Activated T-cell treated with anti-CD3 and anti-CD28 coated beads, Interleukin-2, amount 50 U/mL, for 72 hours (primary cell): Measurements from ENCODE around the gene OPRM1. TPM values are rescaled to one million over a fixed set of nuclear protein-coding genes. Genes with fewer than 3 reads are reported as not detected.

Experiments used
- ATAC-seq, 2 donors: fragments of 150-1000 bp; cut with Tn5 transposase; replicated peaks in 1 of 2; 2 replicates each; pipeline ENCODE4 v1.10.0; 2021; ENCODE audit warnings: moderate library complexity in 2 of 2, mild to moderate bottlenecking in 1 of 2
- DNase-seq, 2 donors: peaks; one replicate each; pipeline ENCODE4 v3.0.0; 2021 to 2022; ENCODE audit warnings: mixed read lengths in 1 of 2
- H3K27ac Mint-ChIP-seq: one replicate; pipeline ENCODE4 v1.8.0; 2022; ENCODE audit warnings: mild to moderate bottlenecking, moderate library complexity, mixed read lengths
- H3K27me3 Mint-ChIP-seq: one replicate; pipeline ENCODE4 v1.8.0; 2022; ENCODE audit warnings: low read depth, mixed read lengths
- H3K36me3 Mint-ChIP-seq, 2 donors: one replicate each; pipeline ENCODE4 v1.8.0; 2022; ENCODE audit warnings: mixed read lengths in 2 of 2, mild to moderate bottlenecking in 1 of 2; ENCODE audit not compliant: insufficient read depth in 2 of 2
- H3K4me1 Mint-ChIP-seq: one replicate; pipeline ENCODE4 v1.8.0; 2022; ENCODE audit warnings: low read depth, mixed read lengths
- H3K4me3 Mint-ChIP-seq, 2 donors: one replicate each; pipeline ENCODE4 v1.8.0; 2022; ENCODE audit warnings: mild to moderate bottlenecking in 2 of 2, mixed read lengths in 2 of 2, moderate library complexity in 2 of 2
- H3K9me3 Mint-ChIP-seq, 2 donors: one replicate each; pipeline ENCODE4 v1.8.0; 2022; ENCODE audit warnings: mixed read lengths in 2 of 2
- total RNA-seq, 2 donors: library from RNA; stranded (reverse); gene quantifications; one replicate each; pipeline ENCODE4 v1.2.3, GENCODE V29; 2022

OPRM1 gene
- total RNA-seq, result not detected

- no peak within 1 kb of the TSS for H3K27ac Mint-ChIP-seq
- ATAC-seq (peak in 1 of 2 donors; percentile 31), DNase-seq (peak; percentile 34 to 39)
- no peaks in the 10 kb centered on the region for H3K4me1 Mint-ChIP-seq
- peaks cover 40% of the 10 kb centered on the region for H3K27me3 Mint-ChIP-seq
- H3K4me3 Mint-ChIP-seq, result no peak within 1 kb of the TSS
- H3K9me3 Mint-ChIP-seq, result no peaks in the 10 kb centered on the region
- H3K36me3 Mint-ChIP-seq, result peaks cover 0 to 2% of the 10 kb centered on the region in 2 donors
Measured at GRCh38 chr6:154039231-154039842, at the start of gene OPRM1. TSS of gene OPRM1 (plus strand) at chr6:154039240. CDS start at chr6:154039545, 305 bp downstream.

GRCh38 chr6:153989989-153990388, 49.1 kb upstream of the OPRM1 start:
- ATAC-seq, result no peak
- Mint-ChIP-seq H3K27me3 (no peaks in the 10 kb centered on the region), H3K4me3 (no peak overlapping the region), H3K27ac (no peak overlapping the region), H3K36me3 (no peaks in the 10 kb centered on the region), H3K4me1 (no peaks in the 10 kb centered on the region), H3K9me3 (no peaks in the 10 kb centered on the region)
- DNase-seq, result no peak

- no peaks in the 10 kb centered on the region for H3K36me3 Mint-ChIP-seq
- no peak overlapping the region for H3K27ac Mint-ChIP-seq
- no peaks in the 10 kb centered on the region for H3K9me3 Mint-ChIP-seq
- H3K4me3 Mint-ChIP-seq, result no peak overlapping the region
- DNase-seq (no peak), ATAC-seq (no peak)
- no peaks in the 10 kb centered on the region for H3K4me1 Mint-ChIP-seq
- no peaks in the 10 kb centered on the region for H3K27me3 Mint-ChIP-seq
Measured at GRCh38 chr6:153994004-153994403, 45.0 kb upstream of the OPRM1 start.

GRCh38 chr6:153994811-153995210, 44.2 kb upstream of the OPRM1 start:
- Mint-ChIP-seq H3K27me3 (no peaks in the 10 kb centered on the region), H3K4me3 (no peak overlapping the region), H3K27ac (no peak overlapping the region), H3K9me3 (no peaks in the 10 kb centered on the region), H3K36me3 (no peaks in the 10 kb centered on the region), H3K4me1 (no peaks in the 10 kb centered on the region)
- ATAC-seq (no peak), DNase-seq (no peak)

GRCh38 chr6:153997221-153997620, 41.8 kb upstream of the OPRM1 start:
- Mint-ChIP-seq H3K27ac (no peak overlapping the region), H3K36me3 (no peaks in the 10 kb centered on the region), H3K9me3 (no peaks in the 10 kb centered on the region), H3K4me1 (no peaks in the 10 kb centered on the region), H3K27me3 (no peaks in the 10 kb centered on the region), H3K4me3 (no peak overlapping the region)
- no peak for DNase-seq
- ATAC-seq, result no peak

GRCh38 chr6:154001494-154002285, 37.4 kb upstream of the OPRM1 start:
- Mint-ChIP-seq H3K4me1 (no peaks in the 10 kb centered on the region), H3K4me3 (no peak overlapping the region), H3K36me3 (no peaks in the 10 kb centered on the region), H3K27me3 (no peaks in the 10 kb centered on the region), H3K9me3 (no peaks in the 10 kb centered on the region), H3K27ac (no peak overlapping the region)
- ATAC-seq (no peak), DNase-seq (no peak)

GRCh38 chr6:154002894-154003293, 36.1 kb upstream of the OPRM1 start:
- Mint-ChIP-seq H3K27ac (no peak overlapping the region), H3K4me3 (no peak overlapping the region), H3K4me1 (no peaks in the 10 kb centered on the region), H3K9me3 (no peaks in the 10 kb centered on the region), H3K36me3 (no peaks in the 10 kb centered on the region), H3K27me3 (no peaks in the 10 kb centered on the region)
- ATAC-seq (no peak), DNase-seq (no peak)

GRCh38 chr6:154010371-154010770, 28.7 kb upstream of the OPRM1 start:
- no peak overlapping the region for H3K4me3 Mint-ChIP-seq
- H3K4me1 Mint-ChIP-seq, result no peaks in the 10 kb centered on the region
- ATAC-seq, result no peak
- no peaks in the 10 kb centered on the region for H3K36me3 Mint-ChIP-seq
- H3K27ac Mint-ChIP-seq, result no peak overlapping the region
- H3K27me3 Mint-ChIP-seq, result no peaks in the 10 kb centered on the region
- no peaks in the 10 kb centered on the region for H3K9me3 Mint-ChIP-seq
- no peak for DNase-seq

GRCh38 chr6:154012852-154013251, 26.2 kb upstream of the OPRM1 start:
- Mint-ChIP-seq H3K4me3 (no peak overlapping the region), H3K4me1 (no peaks in the 10 kb centered on the region), H3K36me3 (no peaks in the 10 kb centered on the region), H3K27ac (no peak overlapping the region), H3K9me3 (no peaks in the 10 kb centered on the region), H3K27me3 (no peaks in the 10 kb centered on the region)
- no peak for ATAC-seq
- no peak for DNase-seq

GRCh38 chr6:154017786-154018185, 21.3 kb upstream of the OPRM1 start:
- H3K27ac Mint-ChIP-seq, result no peak overlapping the region
- DNase-seq (no peak), ATAC-seq (no peak)
- H3K27me3 Mint-ChIP-seq, result no peaks in the 10 kb centered on the region
- H3K4me3 Mint-ChIP-seq, result no peak overlapping the region
- H3K4me1 Mint-ChIP-seq, result no peaks in the 10 kb centered on the region
- peaks cover 2 to 4% of the 10 kb centered on the region in 2 donors for H3K9me3 Mint-ChIP-seq
- no peaks in the 10 kb centered on the region for H3K36me3 Mint-ChIP-seq

- Mint-ChIP-seq H3K4me1 (no peaks in the 10 kb centered on the region), H3K27ac (no peak overlapping the region), H3K4me3 (no peak overlapping the region), H3K9me3 (no peaks in the 10 kb centered on the region), H3K27me3 (no peaks in the 10 kb centered on the region), H3K36me3 (no peaks in the 10 kb centered on the region)
- no peak for DNase-seq
- no peak for ATAC-seq
Measured at GRCh38 chr6:154030646-154031045, 8.4 kb upstream of the OPRM1 start.

GRCh38 chr6:154041001-154041400, 2.0 kb downstream of the OPRM1 start:
- no peaks in the 10 kb centered on the region for H3K9me3 Mint-ChIP-seq
- peaks cover 40% of the 10 kb centered on the region for H3K27me3 Mint-ChIP-seq
- H3K36me3 Mint-ChIP-seq, result peaks cover 0 to 2% of the 10 kb centered on the region in 2 donors
- H3K4me3 Mint-ChIP-seq, result no peak overlapping the region
- no peaks in the 10 kb centered on the region for H3K4me1 Mint-ChIP-seq
- ATAC-seq, result no peak
- no peak overlapping the region for H3K27ac Mint-ChIP-seq
- DNase-seq, result no peak

GRCh38 chr6:154053141-154053540, 14.1 kb downstream of the OPRM1 start:
- no peak for ATAC-seq
- no peaks in the 10 kb centered on the region for H3K36me3 Mint-ChIP-seq
- no peaks in the 10 kb centered on the region for H3K27me3 Mint-ChIP-seq
- no peak for DNase-seq
- no peak overlapping the region for H3K27ac Mint-ChIP-seq
- H3K4me3 Mint-ChIP-seq, result no peak overlapping the region
- H3K4me1 Mint-ChIP-seq, result no peaks in the 10 kb centered on the region
- peaks cover 0 to 3% of the 10 kb centered on the region in 2 donors for H3K9me3 Mint-ChIP-seq

- Mint-ChIP-seq H3K9me3 (peaks cover 0 to under 1% of the 10 kb centered on the region in 2 donors), H3K4me1 (no peaks in the 10 kb centered on the region), H3K27me3 (no peaks in the 10 kb centered on the region), H3K27ac (no peak overlapping the region), H3K4me3 (no peak overlapping the region), H3K36me3 (no peaks in the 10 kb centered on the region)
- no peak for DNase-seq
- no peak for ATAC-seq
Measured at GRCh38 chr6:154056536-154056935, 17.5 kb downstream of the OPRM1 start.
